GM19099 (cell line): ENCODE results near the gene HLX.

Experiments used
- POLR2A ChIP-seq: IDR thresholded peaks from 3 replicates; pipeline ENCODE4 v1.6.1; 2011; ENCODE audit warnings: low read depth; ENCODE audit not compliant: insufficient read length; ENCODE audit errors: extremely low read depth

Gene HLX

GRCh38 chr1:220887520-220888416 is 8.5 kb downstream of the HLX start:
- TF ChIP-seq POLR2A, result no peak

DNA sequence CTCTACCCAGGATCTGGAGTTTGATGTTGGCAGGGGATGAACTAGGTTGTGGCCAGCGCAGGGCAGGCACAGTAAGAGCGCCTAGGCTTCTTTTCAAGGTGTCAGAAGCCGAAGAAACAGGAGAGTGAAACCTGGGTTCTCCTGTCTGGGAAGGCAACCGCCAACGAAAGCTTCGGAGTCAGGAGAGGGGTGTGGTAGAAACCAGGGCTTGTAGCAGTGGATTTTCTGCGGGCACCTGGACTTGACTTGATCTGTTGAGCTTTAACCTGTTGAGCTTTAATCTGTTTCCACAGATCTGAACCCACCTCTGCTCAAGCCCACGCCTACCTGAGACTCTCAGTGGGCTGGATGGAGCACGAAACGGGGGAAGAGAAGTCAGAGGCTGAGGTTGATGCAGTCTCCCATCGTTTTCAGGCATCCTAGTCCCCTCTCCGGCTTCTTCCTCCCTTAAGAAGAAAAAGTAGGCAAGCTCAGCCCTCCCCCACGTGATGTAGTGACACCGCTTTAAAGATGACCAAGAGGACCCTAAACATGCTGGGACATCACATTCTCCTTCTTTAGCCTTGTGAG is 9.3 kb downstream of the HLX start:
- TF ChIP-seq POLR2A, result no peak

- no peak for TF ChIP-seq POLR2A
Measured at GRCh38 chr1:220889333-220889732, 10.1 kb downstream of the HLX start.

DNA sequence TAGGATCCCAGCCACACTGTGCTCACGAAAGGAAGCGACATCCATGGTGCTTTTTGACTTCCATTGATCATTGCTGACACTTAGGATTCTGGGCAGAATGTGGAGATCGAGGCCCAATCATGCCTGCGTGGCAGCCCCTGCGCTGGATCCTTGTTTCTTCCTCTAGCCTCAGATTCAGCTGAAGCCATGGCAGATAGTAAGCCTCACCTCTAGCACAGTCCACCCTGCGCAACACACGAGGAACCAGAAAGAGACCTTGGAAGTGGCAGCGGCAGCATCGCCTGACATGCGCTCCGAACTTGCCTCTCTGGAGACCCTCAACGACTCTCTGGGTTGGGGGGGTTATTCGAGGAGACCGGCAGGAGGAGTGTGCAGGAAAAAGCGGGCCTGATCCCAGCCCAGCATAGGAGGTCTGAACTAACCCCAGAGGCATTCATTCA is 10.6 kb downstream of the HLX start:
- no peak for TF ChIP-seq POLR2A

- TF ChIP-seq POLR2A, result no peak
Measured at GRCh38 chr1:220890602-220891001, 11.4 kb downstream of the HLX start.

GRCh38 chr1:220891224-220892085 is 12.2 kb downstream of the HLX start:
- no peak for TF ChIP-seq POLR2A

GRCh38 chr1:220892086-220892376 is 12.8 kb downstream of the HLX start:
- TF ChIP-seq POLR2A, result no peak

DNA sequence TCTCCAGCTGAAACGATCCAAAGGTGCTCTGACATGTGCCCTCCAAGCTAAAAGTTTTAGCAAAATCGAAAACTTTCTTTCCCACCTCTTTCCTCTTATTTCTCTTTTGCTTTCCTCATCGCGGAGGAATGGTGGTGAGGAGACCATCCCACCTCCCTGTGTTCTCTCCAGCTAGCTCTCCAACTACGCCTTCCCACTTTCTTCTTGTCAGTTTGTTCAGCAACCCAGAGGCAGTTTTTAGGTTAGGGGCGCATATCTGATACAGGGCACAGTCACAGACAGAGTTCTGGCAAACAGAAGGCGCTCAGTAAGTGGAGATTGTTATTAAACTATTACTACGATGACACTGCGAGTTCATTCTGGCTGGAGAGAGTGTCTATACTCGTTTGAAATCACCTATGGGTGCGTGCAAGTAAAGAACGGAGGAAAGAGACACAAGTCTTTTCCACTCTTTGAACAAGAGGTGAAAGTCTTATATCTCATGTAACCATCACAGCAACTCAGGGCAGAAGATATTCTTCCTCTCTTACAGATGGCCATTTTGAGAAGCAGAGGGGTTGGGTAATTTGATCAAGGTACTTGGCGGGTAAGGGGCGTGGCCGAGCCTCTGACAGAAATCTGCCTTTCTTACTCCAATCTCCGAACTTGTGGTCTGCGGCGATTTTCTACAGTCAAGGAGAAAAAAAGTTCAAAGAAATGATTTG is 13.9 kb downstream of the HLX start:
- no peak for TF ChIP-seq POLR2A

- TF ChIP-seq POLR2A, result no peak
Measured at GRCh38 chr1:220893701-220894024, 14.4 kb downstream of the HLX start.

DNA sequence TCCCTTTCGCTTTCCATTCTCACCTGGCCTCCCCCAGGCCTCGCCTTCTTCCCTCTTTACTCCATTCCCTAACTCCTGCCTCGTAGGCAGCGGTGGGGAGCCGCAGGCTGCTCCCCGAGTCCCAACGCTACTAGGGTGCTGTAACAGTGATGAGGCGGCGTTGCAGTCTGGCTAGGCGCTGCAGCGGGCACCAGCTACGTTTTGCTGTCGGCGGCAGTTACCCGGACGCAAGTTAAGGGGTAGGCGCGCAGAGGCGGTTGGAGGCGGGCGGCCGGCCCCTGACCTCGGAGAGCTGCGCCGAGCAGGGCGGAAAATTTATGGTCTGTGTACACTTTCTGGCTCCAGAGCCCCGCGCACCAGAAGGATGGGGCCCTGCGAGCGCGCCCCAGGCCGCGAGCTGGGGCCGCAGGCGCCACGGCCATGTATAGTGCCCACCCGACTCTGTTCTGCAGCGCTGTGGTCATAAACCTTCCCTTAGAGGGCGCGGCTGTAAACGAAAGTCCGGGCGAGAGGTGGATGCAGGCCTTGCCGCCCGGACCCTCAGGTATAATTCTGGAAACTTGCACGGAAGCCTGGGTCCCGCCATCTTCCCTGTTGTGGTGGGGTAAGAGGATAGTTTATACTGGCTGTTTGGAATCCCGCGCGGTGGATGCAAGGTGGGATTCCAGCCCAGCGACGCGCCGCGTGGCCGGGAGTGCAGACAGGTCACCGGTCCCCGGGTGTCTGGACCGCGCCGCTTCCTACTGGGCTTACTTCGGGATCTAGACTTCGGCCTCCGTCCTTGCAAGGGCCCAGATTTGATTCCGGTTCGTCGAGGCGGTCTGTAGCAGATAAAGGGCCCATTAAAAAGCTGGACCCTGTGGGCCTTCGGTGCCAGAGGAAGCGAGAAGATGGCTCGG is 15.0 kb downstream of the HLX start:
- TF ChIP-seq POLR2A, result no peak

GRCh38 chr1:220894924-220895256 is 15.6 kb downstream of the HLX start:
- TF ChIP-seq POLR2A, result no peak

DNA sequence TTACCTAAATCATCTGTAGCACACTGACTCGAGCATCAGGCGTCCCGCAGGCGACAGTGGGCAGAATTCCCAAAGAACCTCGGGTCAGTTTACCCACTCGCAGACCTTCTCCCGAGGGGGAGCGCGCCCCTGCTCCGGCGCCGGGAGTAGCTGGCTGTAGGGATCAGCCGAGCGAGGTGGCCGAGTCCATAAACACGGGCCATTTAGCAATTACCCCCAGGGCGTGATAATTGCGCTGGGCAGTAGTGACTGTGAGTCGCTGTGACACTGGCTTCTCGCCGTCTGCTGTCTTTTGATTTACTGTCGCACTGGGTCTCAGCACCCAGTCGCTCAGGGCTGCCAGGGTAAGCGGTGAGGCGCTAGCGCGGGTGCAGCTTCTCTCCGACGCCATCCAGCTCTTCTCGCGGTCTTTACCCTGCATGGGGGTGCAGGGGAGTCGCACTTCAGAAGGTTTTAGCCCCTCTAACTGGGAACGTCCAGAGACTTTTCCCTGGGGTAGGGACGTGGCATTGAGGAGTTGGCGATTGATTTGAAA is 16.2 kb downstream of the HLX start:
- TF ChIP-seq POLR2A, result no peak

- no peak for TF ChIP-seq POLR2A
Measured at GRCh38 chr1:220896092-220896491, 16.8 kb downstream of the HLX start.

DNA sequence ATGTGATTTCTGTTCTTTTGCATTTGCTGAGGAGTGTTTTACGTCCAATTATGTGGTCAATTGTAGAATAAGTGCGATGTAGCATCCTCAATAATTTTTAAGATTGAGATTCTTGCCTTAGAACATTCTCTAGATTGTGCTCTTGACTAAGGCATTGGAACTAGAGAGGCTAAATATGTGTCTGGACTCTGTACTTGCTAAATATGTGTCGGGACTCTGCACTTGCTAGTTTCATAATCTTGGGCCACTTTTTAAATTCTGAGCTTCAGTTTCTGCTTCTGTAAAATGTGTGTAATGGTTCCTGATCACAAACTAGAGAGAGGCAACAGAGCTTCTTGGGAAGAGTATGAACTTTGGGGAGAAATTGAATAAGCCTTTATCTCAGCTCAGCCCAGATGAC is 21.6 kb downstream of the HLX start:
- TF ChIP-seq POLR2A, result no peak
